Adrenal gland (tissue), 5 donors: Measurements from ENCODE around the gene TENM4.

Experiments used
- CTCF ChIP-seq, 6 experiments: fragments of 450-650 bp in 4 of 6; fragments of 200-600 bp in 2 of 6; sonication (generic) in 1 of 6; IDR thresholded peaks; 1 replicate in 5 of 6; 2 replicates in 1 of 6; pipeline versions ENCODE4 v1.5.1 to v1.8.0; 2016 to 2021; ENCODE audit warnings: antibody characterized with exemption in 6 of 6, mild to moderate bottlenecking in 2 of 6, moderate library complexity in 1 of 6
- POLR2A ChIP-seq, 2 donors: fragments of 450-650 bp; IDR thresholded peaks; one replicate each; pipeline ENCODE4 v1.6.1; 2017; ENCODE audit warnings: antibody characterized with exemption in 2 of 2, mild to moderate bottlenecking in 2 of 2, moderate library complexity in 1 of 2
- donor health status: DM: no; HTN: no; CAD: no.

DNA sequence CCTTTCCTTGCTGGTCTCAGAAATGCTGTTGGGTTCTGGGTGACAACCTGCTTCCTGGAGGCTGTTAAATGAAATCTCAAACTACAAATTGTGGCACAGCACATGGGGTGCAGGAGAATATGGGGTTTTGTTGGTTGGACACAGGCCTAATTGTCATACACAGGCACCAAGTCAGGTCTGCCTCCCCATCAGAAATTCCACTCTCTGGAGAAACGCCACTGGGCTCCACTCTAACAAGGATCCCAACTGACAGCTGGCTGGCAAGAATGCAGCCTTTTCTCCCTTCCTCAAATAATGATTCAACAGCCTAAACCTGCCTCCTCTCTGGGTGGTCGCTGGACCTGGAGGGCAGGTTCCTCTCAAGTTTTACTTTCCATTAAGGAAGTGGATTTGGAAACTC is 688.3 kb downstream of the TENM4 start:
- TF ChIP-seq CTCF (IDR thresholded peaks at IDR 0.05) (no peak), POLR2A (IDR thresholded peaks at IDR 0.05) (no peak)
